ENCODE results near the gene MAGEA2. TPM values are rescaled to one million over a fixed set of nuclear protein-coding genes. Genes with fewer than 3 reads are reported as not detected.

Gene MAGEA2
- total and polyA plus RNA-seq, 2 donors (not counting 3 experiments of a cell fraction or from before 2014, with no cell fraction given) = not detected

- ChIA-PET POLR2A (no interaction called here), CTCF (no interaction called here)
- Histone ChIP-seq H3K9ac (replicated peaks; ENCODE audit: extremely low read depth, insufficient read depth, low read length) (no peak overlapping the region), H3K27ac (ENCODE audit: insufficient read depth, low read depth, low read length) (no peak overlapping the region), H3K4me3 (replicated peaks in 1 of 3; ENCODE audit: insufficient read depth in 1 of 3, low read depth in 1 of 3, low read length in 3 of 3) (no peak overlapping the region), H4K20me1 (replicated peaks; ENCODE audit: control insufficient read depth, extremely low read depth, insufficient read depth, low read length) (no peaks in the 10 kb centered on the region), H3K36me3 (ENCODE audit: control insufficient read depth in 2 of 2, extremely low read depth in 1 of 2, insufficient read depth in 2 of 2, low read length in 2 of 2) (no peaks in the 10 kb centered on the region), H3K9me1 (replicated peaks; ENCODE audit: control insufficient read depth, extremely low read depth, insufficient read depth, low read length) (no peaks in the 10 kb centered on the region), H2AFZ (ENCODE audit: low read depth, low read length) (no peak overlapping the region), H3K4me1 (ENCODE audit: control insufficient read depth, extremely low read depth, insufficient read depth, low read length) (no peaks in the 10 kb centered on the region), H3K9me3 (replicated peaks; ENCODE audit: control insufficient read depth, insufficient read depth, low read length) (no peaks in the 10 kb centered on the region), H3K79me2 (ENCODE audit: control insufficient read depth, insufficient read depth, low read length) (no peaks in the 10 kb centered on the region), H3K27me3 (ENCODE audit: control insufficient read depth in 2 of 2, insufficient read depth in 2 of 2, low read length in 2 of 2) (no peaks in the 10 kb centered on the region), H3K4me2 (ENCODE audit: insufficient read depth, low read length) (no peak overlapping the region)
- BruUV-seq (replicated peaks) = no TSS peak
- FAIRE-seq = no peak
- intact Hi-C loops (cut with micrococcal nuclease) = no loop called here
- dilution Hi-C loops (cut with MboI; ENCODE audit: extremely low pct_ligation_motif_present, low sequenced_read_pairs) = no loop called here
- TF ChIP-seq MAX (IDR thresholded peaks at IDR 0.05; ENCODE audit: insufficient read depth, insufficient read length) (no peak), POLR2A (IDR thresholded peaks at IDR 0.05; ENCODE audit: low read depth, low read length) (no peak)
- DNase-seq (ENCODE audit: low read depth, low spot score) = no peak
These were observed 17.7 kb downstream of the MAGEA2 start for GRCh38 chrX:152735860-152736511.

- no peak overlapping the region for H3K9ac ChIP-seq (replicated peaks; ENCODE audit: extremely low read depth, insufficient read depth, low read length)
- no TSS peak for BruUV-seq (replicated peaks)
- H3K27me3 ChIP-seq (ENCODE audit: control insufficient read depth in 2 of 2, insufficient read depth in 2 of 2, low read length in 2 of 2) = no peaks in the 10 kb centered on the region
- no peaks in the 10 kb centered on the region for H3K9me3 ChIP-seq (replicated peaks; ENCODE audit: control insufficient read depth, insufficient read depth, low read length)
- no peak overlapping the region for H3K4me2 ChIP-seq (ENCODE audit: insufficient read depth, low read length)
- no peaks in the 10 kb centered on the region for H3K4me1 ChIP-seq (ENCODE audit: control insufficient read depth, extremely low read depth, insufficient read depth, low read length)
- no peak overlapping the region for H3K27ac ChIP-seq (ENCODE audit: insufficient read depth, low read depth, low read length)
- no peak overlapping the region for H2AFZ ChIP-seq (ENCODE audit: low read depth, low read length)
- H3K79me2 ChIP-seq (ENCODE audit: control insufficient read depth, insufficient read depth, low read length) = no peaks in the 10 kb centered on the region
- TF ChIP-seq EZH2 (IDR thresholded peaks at IDR 0.05; ENCODE audit: borderline replicate concordance, low read depth, low read length, severe bottlenecking) (no peak), GATA2 (IDR thresholded peaks at IDR 0.05; ENCODE audit: insufficient read depth, insufficient read length, low read depth, low read length) (no peak), MYC (IDR thresholded peaks at IDR 0.05; ENCODE audit: low read depth, low read length) (no peak), POLR2AphosphoS5 (IDR thresholded peaks at IDR 0.05; ENCODE audit: insufficient read depth, low read depth, low read length) (no peak), FOS (IDR thresholded peaks at IDR 0.05; ENCODE audit: borderline replicate concordance, insufficient read depth, low read length) (no peak), CTCF (IDR thresholded peaks at IDR 0.05; ENCODE audit: extremely low read depth in 1 of 2, insufficient read depth in 1 of 2, low read depth in 1 of 2, low read length in 2 of 2) (no peak), MAX (IDR thresholded peaks at IDR 0.05; ENCODE audit: insufficient read depth, insufficient read length) (no peak), JUN (IDR thresholded peaks at IDR 0.05; ENCODE audit: borderline replicate concordance, insufficient read depth, insufficient read length, low read depth) (no peak), POLR2A (IDR thresholded peaks at IDR 0.05; ENCODE audit: low read depth, low read length) (no peak)
- no peak for FAIRE-seq
- CTCF ChIA-PET = no interaction called here
- no peaks in the 10 kb centered on the region for H3K9me1 ChIP-seq (replicated peaks; ENCODE audit: control insufficient read depth, extremely low read depth, insufficient read depth, low read length)
- dilution Hi-C loops (cut with MboI; ENCODE audit: extremely low pct_ligation_motif_present, low sequenced_read_pairs) = no loop called here
- DNase-seq (ENCODE audit: low read depth, low spot score) = no peak
- intact Hi-C loops (cut with micrococcal nuclease) = no loop called here
- H3K4me3 ChIP-seq (replicated peaks in 1 of 3; ENCODE audit: insufficient read depth in 1 of 3, low read depth in 1 of 3, low read length in 3 of 3) = no peak overlapping the region
- no peaks in the 10 kb centered on the region for H4K20me1 ChIP-seq (replicated peaks; ENCODE audit: control insufficient read depth, extremely low read depth, insufficient read depth, low read length)
- POLR2A ChIA-PET = no interaction called here
- no peaks in the 10 kb centered on the region for H3K36me3 ChIP-seq (ENCODE audit: control insufficient read depth in 2 of 2, extremely low read depth in 1 of 2, insufficient read depth in 2 of 2, low read length in 2 of 2)
These were observed 18.5 kb downstream of the MAGEA2 start for GRCh38 chrX:152735101-152735500.

All from endothelial cell of umbilical vein (primary cell).